Activated effector memory CD4-positive, alpha-beta T cell treated with Interleukin-2 at 50 U/mL for 16 hours (primary cell): ENCODE results near the gene SKI.
"Not testable (repeated sequence)": the region's sequence is repeated elsewhere in the genome, so short reads cannot be mapped to it uniquely, and the experiment has no call there.

Source experiments
- DNase-seq: peaks from one replicate; pipeline ENCODE4 v3.0.0-alpha.2; 2020

Gene SKI

DNA sequence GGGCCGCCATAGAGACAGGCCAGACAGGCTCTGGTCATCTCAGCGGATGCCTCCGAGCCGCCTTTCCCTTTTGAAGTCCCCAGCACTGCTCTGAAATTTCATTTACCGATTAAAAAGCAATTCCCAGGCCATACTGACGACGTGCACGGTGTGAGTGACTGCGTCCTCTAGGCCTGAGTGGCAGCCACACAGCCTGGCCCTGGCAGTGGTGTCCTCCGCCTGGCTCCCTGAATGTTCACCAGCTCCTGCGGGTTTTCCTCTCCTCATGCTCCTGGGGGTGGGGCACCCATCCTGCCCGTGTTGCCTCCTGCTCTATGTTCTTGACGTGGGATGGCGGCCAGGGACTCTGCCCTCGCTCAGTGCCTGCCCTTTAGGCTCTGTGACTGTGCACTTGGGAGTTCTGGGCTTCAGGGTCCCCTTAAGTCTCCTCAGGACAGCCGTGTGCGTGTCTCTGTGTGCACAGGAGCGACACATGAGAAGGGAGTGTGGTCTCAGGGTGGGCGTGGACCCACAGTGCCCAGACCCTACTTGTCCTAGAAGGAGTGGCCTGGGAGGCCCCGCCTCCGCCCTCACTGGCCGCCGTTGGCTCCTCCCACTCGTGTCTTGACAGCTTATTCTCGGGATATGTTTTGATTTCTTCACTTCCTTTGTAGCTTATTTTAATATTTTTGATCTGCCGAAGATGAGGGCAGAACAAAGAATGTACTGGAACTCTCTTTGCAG lies 3.6 kb downstream of the SKI start:
- DNase-seq, result peak; percentile 77

DNA sequence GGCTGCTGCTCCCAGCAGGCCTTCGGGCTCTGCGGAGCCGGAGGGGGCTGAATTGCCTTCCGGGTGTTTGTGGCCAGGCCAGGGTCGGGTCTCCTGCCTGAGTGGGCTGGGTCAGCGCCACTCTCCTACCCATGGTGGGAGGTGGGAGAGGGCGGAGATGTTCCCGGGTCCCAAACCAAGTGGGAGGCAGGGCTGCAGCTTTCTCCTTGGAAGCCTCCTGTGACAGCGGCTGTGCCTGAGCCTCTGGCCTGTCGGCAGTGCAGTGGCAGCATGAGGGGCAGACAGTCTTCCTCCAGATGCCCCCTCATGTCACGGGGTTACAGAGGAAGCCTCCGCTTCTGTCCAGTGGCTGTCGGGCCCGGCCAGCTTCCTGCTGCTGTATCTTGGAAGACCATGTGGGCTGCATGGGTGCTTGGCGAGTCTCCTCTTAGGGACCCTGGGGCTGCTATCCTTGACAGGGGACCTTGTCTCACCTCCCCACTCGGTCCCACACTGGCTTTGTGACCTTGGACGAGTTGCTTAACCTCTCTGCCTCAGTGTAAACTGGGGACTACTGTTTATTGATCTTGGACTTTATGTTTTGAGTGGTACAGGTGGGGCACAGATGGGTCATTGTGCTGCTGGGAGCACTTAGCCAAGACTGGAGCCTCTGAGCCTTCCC lies 4.3 kb downstream of the SKI start:
- no peak for DNase-seq

DNA sequence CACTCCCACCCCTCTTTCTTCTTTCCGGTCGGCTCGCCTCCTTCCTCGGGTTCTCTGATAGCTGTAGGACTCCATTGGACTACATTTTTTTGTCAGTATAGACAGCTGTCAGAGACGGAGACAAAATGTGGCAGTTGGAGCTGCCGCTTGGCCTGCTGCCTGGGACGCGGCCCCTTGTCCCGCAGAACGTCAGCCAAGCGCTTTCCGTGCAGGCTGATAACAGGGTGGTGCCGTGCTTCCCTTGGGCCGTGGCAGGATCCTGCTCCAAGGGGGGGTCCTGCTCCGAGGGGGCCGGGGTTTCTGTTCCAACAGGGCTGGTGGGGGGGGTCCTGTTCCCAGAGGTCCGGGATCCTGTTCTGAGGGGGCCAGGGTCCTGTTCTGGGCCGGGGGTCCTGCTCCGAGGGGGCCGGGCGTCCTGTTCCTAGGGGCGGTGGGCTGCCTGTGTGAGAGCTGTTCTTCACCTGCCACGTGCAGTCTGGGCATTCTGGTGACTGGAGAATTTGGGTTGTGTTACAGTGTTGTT lies 4.9 kb downstream of the SKI start:
- no peak for DNase-seq

DNA sequence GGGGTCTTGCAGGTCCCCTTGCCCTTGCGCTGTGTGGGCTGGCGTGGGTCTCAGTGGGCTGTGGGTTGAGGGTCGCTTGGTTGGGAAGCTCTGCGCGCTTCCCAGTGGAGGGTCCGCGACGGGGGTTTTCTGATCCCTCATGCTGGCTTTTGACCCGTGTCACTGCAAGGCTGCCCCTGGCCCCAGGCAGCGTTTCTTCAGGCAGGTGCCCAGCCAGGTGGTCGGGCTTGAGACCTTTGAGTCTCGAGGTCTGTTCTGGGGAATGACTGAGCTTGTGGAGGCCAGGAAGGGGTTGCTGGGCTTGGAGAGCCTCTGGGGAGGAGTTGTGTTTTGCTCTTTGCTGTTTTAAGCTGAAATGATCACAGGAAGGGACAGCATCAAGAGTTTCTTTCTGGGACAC lies 5.3 kb downstream of the SKI start:
- DNase-seq, result no peak

DNA sequence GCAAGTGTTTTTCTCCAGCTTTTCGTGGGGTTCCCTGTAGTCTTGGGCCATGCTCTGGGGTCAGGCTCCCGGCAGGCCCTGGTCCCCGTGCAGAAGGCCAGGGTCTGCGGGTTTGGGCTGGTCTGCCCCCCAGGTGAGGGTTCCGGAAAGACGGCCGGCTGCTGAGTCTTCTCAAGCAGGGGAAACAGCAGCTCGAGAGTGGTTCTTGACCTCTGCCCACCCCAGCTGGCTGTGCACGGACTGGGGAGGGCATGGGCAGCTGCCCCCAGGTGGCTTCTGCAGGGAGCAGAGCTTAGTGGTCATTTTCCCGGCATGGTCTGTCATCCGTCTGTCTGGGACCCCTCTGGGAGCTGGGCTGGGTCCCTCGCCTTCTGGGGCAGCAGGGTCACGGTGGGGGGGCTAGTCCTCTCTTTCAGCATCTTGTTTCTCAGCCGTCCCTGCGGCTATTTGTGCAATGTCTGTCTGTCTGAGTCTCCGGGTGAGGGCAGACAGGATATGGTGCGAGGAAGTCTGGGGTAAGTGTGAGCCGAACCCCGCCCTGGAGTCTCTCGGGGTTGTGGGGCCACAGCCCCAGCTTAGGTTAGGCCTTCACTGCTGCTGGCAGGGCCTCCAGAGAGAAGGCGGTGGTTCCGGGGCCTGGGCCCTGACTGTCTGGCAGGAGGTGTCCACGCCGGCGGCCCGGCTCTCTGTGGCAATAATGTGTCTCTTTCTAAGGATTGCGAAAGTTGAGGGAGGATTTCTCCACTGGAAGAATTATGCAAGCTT lies 6.1 kb downstream of the SKI start:
- DNase-seq, result peak; percentile 81

DNA sequence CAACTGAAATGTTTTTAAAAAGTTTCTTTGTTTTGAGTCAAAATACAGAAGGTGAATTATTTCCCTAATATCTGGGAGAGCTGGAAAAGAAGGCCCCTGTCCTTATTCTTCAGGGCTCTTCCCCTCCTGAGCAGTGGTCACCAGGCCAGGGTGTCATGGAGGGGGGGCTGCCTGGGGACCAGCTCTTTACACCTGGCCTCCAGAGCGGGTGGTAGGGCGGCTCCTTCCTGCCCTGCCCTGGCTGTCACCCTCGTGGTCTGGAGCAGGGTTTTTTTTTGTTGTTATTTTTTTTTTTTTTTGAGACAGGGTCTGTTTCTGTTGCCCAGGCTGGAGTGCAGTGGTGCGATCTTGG lies 6.6 kb downstream of the SKI start:
- no peak for DNase-seq

DNA sequence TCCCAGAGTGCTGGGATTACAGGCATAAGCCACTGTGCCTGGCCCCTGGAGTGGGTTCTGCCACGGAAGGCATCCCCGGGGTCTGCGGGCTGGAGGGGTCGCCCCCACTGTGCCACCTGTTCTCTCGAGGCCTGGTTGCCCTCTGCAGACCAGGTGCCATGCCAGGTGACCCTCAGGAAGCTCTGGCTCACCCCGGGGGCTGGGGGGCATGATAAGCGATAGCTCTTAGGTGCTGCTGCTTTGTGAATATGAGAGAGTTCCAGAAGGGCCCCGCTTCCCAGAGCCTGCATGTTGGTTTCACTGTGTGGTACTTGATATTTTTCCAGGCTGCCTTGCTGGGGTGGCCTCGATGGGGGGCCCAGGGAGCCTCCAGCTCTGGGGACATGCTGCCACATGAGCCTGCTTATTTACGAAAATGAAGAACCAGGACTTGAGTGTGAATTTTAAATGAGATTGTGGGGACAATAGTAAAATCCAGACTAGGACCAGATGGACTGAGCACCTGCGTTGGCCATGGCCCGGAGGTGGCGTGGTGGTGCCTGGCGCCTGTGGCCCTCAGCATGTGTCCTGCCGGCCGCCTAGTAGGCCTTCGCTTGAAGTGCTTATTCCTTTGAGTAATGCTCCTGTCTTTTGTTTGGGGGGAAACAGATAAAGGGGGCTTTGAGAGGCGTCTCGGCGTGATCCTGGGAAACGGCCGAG lies 7.3 kb downstream of the SKI start:
- DNase-seq, result no peak

DNA sequence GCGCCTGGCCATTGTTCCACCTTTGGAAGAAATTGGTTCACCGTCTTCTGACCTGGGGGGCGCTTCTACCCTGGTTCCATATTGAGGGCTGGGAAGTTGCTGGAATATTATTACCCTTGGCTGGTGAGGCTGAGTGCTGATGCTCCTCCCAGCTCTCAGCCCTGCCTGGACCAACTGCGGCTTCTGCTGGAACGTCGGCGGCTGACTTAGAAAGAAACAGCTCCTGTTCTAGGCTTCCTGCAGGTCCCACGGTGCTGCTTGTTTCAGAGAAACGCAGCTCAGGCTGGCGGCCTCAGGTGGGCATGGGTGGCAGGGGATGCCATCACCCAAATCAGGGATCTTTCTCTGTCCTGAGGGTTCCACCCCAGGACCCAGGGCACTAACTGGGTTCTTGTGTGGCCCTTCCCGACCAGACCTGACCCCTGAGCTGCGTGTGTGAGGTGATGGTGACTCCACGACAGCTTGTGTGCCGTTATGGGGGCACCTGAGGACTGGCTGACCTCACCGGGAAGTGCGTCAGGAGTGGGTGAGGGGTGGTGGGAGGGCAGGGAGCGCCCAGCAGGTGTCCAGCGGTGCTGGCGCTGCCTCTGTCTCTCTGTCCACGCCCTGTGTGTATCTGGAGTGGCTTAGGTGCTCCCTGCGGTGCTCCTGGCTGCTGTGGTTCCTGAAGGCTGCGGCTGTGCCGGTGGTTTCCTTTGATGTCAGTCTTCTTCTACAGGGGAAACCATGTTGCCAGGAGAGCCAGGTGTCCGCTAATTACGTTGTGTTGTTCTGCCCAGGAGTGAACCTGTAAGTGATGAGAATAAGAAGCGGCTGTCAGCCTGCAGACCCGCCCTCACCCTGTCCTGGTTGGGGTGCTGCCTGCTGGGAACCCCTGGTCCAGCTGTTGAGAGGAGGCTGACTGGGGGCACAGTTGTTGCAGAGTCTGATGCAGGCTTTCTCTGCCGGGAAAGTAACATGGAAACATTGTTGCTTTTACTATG lies 8.9 kb downstream of the SKI start:
- peak; percentile 47 for DNase-seq

DNA sequence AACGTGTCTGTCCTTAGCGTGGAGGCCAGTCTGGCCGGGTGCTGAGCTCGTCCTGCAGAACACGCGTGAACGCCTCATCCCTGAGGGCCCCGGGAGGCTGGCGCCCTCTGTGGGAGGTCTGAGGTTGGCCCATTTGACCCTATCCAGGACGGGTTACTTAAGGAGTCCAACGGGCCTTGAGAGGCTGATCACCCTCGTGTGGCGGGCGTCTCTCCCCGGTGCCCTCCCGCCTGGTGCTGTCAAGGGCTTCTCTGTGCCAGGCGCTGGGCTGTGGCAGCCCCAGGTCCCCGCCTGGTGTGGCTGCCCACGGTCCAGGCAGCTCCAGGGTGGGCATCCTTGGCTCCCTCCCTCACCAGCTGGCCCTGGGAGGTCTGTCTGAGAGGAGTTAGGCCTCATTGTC lies 9.7 kb downstream of the SKI start:
- DNase-seq, result no peak

DNA sequence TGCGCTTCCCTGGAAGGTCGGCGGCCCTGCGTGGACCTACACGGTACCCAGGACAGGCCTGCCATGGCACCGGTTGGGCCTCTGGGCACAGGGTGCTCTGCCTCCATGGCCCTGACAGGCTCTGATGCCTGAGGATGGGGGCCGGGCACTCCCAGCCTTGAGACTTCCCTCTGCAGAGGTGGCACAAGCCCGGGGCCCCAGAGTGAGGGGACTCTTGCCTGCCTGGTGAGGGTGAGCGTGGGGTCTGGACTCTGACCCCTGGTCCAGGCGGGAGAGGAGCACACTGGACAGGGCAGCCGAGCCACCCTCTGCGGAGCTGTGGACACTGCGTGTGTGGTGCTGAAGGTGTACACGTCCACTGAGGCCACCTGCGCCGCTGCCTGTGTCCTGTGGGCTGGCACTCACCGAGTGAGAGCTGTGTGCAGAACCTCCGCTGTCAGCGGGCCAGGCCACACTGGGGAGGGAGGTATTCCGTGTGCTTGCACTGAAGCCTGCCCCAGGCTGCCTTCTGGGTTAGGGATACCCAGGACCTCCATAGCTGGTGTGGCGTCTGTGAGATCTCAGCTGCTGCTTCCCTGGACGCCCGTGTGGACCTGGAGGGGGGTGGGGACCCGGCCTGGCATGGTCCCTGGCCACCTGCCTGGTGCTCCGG lies 10.4 kb downstream of the SKI start:
- DNase-seq, result no peak

DNA sequence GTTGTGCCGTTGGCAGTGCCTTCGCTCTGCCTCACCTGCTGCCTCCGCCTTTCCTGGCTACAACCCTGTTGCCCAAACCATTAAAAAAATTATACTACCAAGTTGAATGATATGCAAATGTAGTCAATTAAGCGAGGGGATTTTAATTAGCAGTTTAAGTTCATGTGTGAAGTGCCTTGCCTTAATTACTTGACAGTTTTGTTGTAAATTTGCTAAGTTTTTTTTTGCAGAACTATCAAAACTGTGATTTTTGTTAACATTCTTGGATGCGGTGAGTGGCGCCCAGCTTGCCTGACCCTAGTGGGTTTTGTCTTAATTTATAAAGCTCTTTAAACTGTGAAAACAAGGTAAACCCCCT lies 10.9 kb downstream of the SKI start:
- no peak for DNase-seq

DNA sequence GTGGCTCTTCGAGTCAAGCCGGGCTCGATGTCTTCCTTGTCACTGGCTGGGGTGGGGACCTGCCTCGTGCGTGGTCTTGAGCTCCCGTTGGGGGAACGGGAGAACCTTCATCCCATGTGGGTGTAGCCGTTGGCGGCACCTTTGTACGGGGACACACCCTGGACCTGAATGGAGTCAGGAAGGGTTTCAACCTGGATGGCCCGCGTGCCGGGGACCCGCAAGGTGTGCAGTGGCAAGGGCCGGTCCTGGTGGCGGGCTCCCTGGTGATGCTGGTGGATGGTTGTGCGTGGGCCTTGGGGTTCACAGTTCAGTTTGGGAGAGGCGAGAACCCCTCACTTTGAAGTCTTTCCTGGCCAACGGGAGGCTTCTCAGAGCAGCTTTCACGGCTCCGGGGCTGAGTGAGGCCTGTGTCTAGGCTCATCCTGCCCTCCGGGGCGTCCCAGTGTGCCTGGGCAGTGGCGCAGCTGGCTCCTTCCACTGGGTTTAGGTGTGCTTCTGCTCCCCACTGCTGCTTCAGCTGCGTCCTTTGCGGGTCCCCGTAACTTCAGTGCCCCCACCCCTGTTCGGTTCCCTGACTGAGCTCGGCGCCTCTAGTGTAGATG lies 11.4 kb downstream of the SKI start:
- DNase-seq, result no peak

DNA sequence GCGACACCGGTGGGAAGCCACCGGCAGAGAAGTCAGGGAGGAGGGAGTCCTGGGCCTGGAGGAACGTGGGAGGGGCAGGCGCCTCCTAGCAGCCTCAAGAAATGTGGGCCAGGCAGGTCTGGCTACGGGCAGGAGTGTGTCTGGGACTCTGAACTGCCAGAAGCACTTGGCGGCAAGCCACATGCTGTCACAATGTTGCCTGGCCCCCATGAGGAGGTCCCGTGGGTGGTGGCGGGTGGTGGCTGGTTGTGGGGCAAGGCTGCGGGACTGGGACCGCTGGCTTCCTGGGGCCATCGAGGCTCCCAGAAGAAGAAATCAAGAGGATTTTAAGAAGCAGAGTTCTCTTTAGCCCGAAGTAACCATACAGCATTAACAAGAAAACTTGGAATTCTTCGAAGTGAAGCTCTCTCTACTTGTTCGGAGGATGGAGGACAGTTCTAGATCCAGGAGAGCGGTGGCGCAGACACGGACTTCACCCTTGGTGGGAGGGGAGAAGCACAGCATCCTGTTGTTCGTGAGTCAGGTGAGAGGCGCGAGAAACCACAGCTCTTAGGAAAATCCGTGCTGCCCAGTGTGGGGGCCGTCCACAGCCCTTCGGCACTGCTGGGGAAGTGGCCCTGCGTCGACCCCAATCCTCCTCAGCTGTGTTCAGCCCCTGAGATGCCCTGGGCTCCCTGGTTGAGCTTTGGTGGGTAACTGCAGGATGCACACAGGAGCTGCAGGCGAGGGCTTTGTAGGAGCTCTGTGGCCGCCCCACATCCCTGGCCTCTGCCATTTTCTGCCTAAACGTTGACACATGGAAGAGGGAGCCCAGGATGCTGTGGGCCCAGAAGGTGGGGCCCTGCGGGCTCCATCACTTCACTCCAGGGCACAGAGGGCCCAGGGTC lies 12.4 kb downstream of the SKI start:
- no peak for DNase-seq

DNA sequence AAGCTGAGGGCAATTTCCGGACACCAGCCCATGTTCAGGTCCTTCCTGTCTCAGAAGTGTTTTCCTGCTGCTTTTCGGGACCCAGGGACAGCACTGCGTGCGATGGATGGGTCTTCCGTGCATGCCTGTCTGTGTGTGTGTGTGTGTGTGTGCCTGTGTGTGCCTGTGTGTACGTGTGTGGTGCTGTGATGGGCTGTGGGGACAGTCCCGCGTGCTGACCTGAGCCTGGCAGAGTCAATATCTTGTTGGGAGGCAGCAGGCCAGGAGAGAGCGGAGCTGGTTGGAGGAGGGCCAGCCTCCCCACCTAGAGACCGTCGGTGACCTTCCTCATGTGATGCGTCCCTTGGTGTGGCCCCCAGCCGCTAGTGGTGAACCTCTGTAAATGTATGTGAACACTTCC lies 13.7 kb downstream of the SKI start:
- DNase-seq, result no peak

DNA sequence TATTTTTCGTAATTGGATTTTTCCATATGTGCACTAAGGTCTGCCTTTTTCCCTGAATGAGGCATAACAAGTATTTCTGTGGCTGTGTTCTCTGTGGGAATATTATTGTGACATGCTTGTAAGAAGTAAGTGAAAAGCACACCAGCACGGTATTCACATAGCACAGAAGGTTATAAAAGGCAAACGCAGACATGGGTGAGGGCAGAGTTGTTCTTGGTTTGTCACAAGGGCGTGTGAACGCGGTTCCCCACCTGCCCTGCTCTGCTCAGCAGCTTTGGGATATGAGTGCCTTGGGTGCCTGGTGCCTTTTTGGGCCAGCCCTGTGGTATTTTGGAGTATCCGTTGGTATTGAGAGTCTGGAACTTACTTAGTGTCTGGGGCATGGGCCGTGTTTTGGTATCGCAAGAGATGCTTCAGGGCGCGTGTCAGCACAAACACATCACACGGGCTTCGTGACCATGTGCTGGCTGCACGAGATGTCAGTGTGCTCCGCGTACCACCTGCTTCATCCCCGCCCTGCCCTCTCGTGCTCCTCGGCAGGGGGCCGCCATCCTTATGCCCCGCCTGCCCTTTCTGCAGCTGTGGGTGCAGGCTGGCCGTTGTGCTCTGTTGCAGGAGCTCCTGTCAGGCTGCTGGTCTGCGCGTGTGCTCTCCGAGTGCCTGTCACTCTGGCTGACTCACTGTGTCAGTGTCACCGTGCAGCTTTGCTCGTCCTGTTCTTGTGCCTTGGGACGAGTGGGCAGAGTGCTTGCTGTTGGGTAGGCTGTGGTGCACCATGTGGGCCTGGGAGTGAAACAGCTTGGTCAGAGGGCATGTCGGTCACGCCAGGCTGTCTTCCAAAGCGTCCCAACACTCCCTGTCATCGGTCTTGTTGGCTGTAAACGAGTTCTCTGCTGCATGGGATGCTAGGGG lies 15.0 kb downstream of the SKI start:
- no peak for DNase-seq

DNA sequence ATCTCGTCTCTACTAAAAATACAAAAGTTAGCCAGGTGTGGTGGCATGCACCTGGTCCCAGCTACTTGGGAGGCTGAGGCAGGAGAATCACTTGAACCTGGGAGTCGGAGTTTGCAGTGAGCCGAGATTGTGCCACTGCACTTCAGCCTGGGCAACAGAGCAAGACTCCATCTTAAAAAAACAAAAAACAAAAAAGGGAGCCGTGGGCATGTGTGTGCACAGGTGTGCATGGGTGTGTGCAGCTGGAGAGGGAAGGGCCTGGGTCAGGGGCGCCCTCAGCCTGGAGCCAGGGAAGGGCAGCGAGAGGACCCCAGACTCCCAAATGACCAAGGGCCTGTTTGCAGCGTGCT lies 18.9 kb downstream of the SKI start:
- not testable (repeated sequence) for DNase-seq

DNA sequence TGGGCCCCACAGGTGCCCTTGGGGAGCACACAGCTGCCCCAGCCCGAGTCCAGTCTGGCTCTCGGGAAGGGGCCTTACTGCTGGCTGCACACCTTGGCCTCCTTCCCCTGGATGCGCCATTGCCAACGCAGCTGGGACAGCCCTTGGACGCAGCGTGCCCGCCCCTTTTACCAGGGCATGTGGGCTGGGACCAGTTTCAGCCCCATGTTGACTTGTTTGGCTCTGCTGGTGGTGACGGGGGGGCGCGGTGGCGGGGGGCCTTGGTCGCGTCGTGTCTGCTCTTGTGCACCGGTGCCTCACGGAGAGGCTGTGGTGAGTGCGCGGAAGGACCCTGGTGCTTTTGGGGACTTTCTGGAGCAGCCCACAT lies 19.6 kb downstream of the SKI start:
- no peak for DNase-seq

DNA sequence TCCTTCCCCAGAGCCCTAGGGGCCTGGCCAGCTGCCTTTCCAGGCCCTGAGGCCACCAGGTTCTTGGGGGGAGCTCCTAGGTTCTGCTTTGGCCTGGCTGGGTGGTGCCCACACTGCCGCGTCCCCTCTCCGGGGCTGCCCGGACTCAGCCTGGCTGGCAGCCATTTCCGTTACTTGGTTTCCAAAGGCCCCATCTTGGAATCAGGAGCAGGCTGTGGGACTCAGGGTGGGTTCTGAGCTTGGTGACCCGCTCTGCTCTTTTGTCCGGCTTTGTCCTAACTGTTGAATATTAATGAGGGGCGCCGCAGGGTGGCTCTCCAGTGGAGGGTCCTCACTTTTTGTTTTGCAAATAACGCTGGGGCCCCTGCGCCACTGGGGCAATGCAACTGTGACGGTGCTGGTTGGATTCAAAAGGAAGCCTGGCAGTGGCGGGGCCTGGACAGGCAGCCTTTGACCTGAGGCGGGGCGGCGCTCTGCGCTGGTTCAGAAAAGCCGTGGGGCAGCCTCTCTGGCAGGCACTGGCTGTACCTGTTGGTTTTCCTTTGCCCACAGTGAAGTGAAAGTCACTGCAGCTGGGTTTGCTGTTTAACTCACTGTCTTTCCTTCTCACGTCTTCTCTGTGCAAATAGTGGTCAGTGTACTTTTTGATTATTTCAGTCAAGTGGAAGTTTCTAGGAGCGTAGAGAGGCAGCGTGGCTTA lies 20.2 kb downstream of the SKI start:
- DNase-seq, result no peak
